Activated CD8-positive, alpha-beta T cell treated with anti-CD3 and anti-CD28 coated beads for 36 hours (primary cell): ENCODE results near the gene GNG2. TPM values are rescaled to one million over a fixed set of nuclear protein-coding genes. Genes with fewer than 3 reads are reported as not detected.

Experiments used
- ATAC-seq: fragments of 200-7000 bp; cut with Tn5 transposase; one replicate; pipeline ENCODE4 v1.10.0; 2021; ENCODE audit warnings: mild to moderate bottlenecking, moderate library complexity
- CTCF ChIA-PET: fragments of 350-600 bp; sonication (Branson Sonifier 250); formaldehyde crosslinking; loops from one replicate; lab custom pipeline; 2021; ENCODE audit warnings: antibody characterized with exemption; lab: Charles Lee
- POLR2A ChIA-PET: fragments of 350-600 bp; sonication (Branson Sonifier 250); formaldehyde crosslinking; loops from one replicate; lab custom pipeline; 2021; ENCODE audit warnings: antibody characterized with exemption; lab: Charles Lee
- DNase-seq: peaks from one replicate; pipeline ENCODE4 v3.0.0-alpha.2; 2020
- H3K27ac Mint-ChIP-seq: one replicate; pipeline ENCODE4 v1.8.0; 2021; ENCODE audit warnings: mild to moderate bottlenecking, mixed read lengths
- H3K27me3 Mint-ChIP-seq: one replicate; pipeline ENCODE4 v1.8.0; 2021; ENCODE audit warnings: mixed read lengths
- H3K36me3 Mint-ChIP-seq: one replicate; pipeline ENCODE4 v1.8.0; 2021; ENCODE audit warnings: low read depth, mixed read lengths
- H3K4me1 Mint-ChIP-seq: one replicate; pipeline ENCODE4 v1.8.0; 2021; ENCODE audit warnings: low read depth, mixed read lengths
- H3K4me3 Mint-ChIP-seq: one replicate; pipeline ENCODE4 v1.8.0; 2021; ENCODE audit warnings: mild to moderate bottlenecking, moderate library complexity, mixed read lengths
- H3K9me3 Mint-ChIP-seq: one replicate; pipeline ENCODE4 v1.8.0; 2021; ENCODE audit warnings: mixed read lengths
- intact Hi-C: fragments of 100-400 bp; cut with micrococcal nuclease; formaldehyde crosslinking; loops from one replicate; pipeline ENCODE4 v1.10.0; 2022
- total RNA-seq, 2 experiments: library from RNA; stranded (reverse); gene quantifications; one replicate each; pipeline ENCODE4 v1.2.3, GENCODE V29; 2021
- TF ChIP-seq, protein P1 (sequence below): fragments of 200-600 bp; IDR thresholded peaks from one replicate; pipeline ENCODE4 v1.8.0; 2022; ENCODE audit warnings: antibody characterized with exemption, mild to moderate bottlenecking

GNG2 gene
- total RNA-seq, 2 experiments from 2014 or later = 174 to 184 TPM

DNA sequence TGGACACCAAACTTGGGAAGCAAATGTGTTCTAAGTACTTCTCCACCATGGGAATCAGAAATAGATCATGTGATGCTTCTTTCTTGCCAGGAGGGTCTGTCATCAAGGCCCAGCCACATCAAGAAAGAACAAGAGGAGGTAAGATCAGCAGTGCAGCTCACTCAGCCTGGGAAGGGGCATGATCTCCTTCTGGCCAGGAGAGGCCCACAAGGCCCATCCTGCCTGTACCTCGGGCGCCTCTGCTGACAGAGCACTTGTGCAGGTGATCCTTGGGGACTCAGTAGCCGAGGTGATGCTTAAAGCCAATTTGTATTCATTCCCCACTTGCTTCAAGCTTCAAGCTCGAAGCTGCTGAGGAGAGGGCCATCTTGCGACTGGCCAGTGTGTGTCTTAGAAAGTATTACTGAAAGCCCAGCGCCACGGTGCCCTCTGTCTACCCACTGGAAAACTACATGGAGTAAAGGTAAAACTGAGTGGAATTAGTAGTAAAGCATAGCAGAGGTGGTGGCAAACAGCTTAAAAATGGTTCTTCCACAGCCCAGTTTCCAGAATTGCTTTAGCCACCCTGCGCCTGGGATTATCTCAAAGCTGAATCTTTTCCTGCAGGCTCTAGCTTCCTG, 155.1 kb downstream of the GNG2 start:
- TF ChIP-seq, protein P1, sequence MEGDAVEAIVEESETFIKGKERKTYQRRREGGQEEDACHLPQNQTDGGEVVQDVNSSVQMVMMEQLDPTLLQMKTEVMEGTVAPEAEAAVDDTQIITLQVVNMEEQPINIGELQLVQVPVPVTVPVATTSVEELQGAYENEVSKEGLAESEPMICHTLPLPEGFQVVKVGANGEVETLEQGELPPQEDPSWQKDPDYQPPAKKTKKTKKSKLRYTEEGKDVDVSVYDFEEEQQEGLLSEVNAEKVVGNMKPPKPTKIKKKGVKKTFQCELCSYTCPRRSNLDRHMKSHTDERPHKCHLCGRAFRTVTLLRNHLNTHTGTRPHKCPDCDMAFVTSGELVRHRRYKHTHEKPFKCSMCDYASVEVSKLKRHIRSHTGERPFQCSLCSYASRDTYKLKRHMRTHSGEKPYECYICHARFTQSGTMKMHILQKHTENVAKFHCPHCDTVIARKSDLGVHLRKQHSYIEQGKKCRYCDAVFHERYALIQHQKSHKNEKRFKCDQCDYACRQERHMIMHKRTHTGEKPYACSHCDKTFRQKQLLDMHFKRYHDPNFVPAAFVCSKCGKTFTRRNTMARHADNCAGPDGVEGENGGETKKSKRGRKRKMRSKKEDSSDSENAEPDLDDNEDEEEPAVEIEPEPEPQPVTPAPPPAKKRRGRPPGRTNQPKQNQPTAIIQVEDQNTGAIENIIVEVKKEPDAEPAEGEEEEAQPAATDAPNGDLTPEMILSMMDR = no peak
- DNase-seq (peak; percentile 32), ATAC-seq (peak; percentile 49)
- intact Hi-C loops = no loop called here
- CTCF ChIA-PET = interaction anchor here (1.2 to 1.6 kb wide), 4 partner anchors 8 to 187 kb away, joined by 3 to 5 read pairs (median 4); no protein-coding TSS in a partner anchor
- H3K36me3 Mint-ChIP-seq = peaks cover 11% of the 10 kb centered on the region
- peaks cover 5% of the 10 kb centered on the region for H3K27me3 Mint-ChIP-seq
- peaks cover 8% of the 10 kb centered on the region for H3K4me1 Mint-ChIP-seq
- POLR2A ChIA-PET = interaction anchor here (1.0 kb wide), 1 partner anchor 11 kb away, joined by 3 read pairs; no protein-coding TSS in a partner anchor
- H3K4me3 Mint-ChIP-seq = no peak overlapping the region
- H3K9me3 Mint-ChIP-seq = no peaks in the 10 kb centered on the region
- H3K27ac Mint-ChIP-seq = no peak overlapping the region

DNA sequence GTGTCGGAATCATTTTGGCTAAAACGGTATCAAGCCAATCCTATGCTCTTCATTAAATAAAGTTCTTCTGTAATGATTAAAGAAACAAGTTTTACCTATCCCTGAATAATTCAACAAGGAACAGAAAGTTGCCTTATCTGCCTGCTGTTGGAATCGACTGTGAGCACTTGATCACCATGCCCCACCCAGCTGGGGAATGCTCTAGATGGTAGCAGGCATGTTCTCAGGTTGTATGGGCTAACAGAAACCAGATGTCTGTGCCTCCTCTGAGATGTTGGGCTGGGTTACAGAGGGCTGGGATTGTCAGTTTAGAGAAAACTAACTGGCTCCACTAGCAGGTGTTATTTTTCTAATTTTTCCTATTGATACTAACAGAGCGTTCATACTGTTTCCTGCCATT, 157.8 kb downstream of the GNG2 start:
- ChIA-PET POLR2A (interaction anchor here (1.1 kb wide), 1 partner anchor 10 kb away, joined by 3 read pairs; no protein-coding TSS in a partner anchor), CTCF (interaction anchor here (0.7 kb wide), 1 partner anchor 26 kb away, joined by 3 read pairs; no protein-coding TSS in a partner anchor)
- TF ChIP-seq, protein P1 = no peak
- Mint-ChIP-seq H3K27me3 (peaks cover 5% of the 10 kb centered on the region), H3K9me3 (peaks cover 4% of the 10 kb centered on the region), H3K36me3 (peaks cover 2% of the 10 kb centered on the region), H3K4me3 (no peak overlapping the region), H3K4me1 (peaks cover 32% of the 10 kb centered on the region), H3K27ac (no peak overlapping the region)
- ATAC-seq = no peak
- DNase-seq = no peak
- intact Hi-C loops = no loop called here

DNA sequence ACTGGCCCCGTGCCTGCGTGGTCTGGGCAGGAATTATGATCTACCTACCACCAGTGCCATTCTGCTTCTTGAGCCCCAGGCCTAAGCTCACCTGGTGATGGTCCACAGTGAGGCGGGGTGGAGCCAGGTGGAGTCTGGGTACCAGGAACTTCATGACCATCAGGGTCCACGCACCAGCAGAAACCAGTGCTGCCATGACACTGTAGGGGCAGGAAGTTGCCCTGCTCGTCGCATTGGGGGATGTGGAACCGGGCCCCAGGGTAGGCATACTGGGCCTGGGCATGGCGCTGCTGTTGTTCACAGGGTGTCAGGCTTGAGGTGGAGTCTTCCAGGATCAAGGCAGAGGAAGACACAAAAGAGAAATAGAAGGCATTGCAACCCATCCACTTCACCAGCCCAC, 158.6 kb downstream of the GNG2 start:
- ATAC-seq = no peak
- no peak overlapping the region for H3K27ac Mint-ChIP-seq
- H3K36me3 Mint-ChIP-seq = peaks cover 2% of the 10 kb centered on the region
- H3K27me3 Mint-ChIP-seq = peaks cover 5% of the 10 kb centered on the region
- H3K4me1 Mint-ChIP-seq = peaks cover 34% of the 10 kb centered on the region
- no peak overlapping the region for H3K4me3 Mint-ChIP-seq
- no peak for DNase-seq
- H3K9me3 Mint-ChIP-seq = peaks cover 5% of the 10 kb centered on the region
- ChIA-PET POLR2A (no interaction called here), CTCF (interaction anchor here (0.7 kb wide), 1 partner anchor 23 kb away, joined by 3 read pairs; no protein-coding TSS in a partner anchor)
- intact Hi-C loops = no loop called here
- TF ChIP-seq, protein P1 = no peak

Other genes starting within 250 kb of the GNG2 start
- 1 to 10 TPM; 2.7 to 4.9 TPM for gene FRMD6, start 208.7 kb upstream of the GNG2 start, total RNA-seq
- 100 to 1,000 TPM; 230 to 235 TPM for gene RTRAF, start 128.9 kb downstream of the GNG2 start, total RNA-seq
- gene NID2, start 208.4 kb downstream of the GNG2 start, total RNA-seq = under 1 TPM in 1 of 2 experiments, not detected in 1; 0.29 TPM